VCaP (cell line): ENCODE data around the gene TTC32.

Experiments
- H3K27ac ChIP-seq: fragments of 450-650 bp; 2 replicates; pipeline ENCODE4 v1.5.1; 2017
- TF ChIP-seq, protein P1 (sequence below): fragments of 450-650 bp; conservative IDR thresholded peaks from 2 replicates; pipeline ENCODE4 v1.5.1; 2017; ENCODE audit warnings: mild to moderate bottlenecking, moderate library complexity

The TTC32 gene

DNA sequence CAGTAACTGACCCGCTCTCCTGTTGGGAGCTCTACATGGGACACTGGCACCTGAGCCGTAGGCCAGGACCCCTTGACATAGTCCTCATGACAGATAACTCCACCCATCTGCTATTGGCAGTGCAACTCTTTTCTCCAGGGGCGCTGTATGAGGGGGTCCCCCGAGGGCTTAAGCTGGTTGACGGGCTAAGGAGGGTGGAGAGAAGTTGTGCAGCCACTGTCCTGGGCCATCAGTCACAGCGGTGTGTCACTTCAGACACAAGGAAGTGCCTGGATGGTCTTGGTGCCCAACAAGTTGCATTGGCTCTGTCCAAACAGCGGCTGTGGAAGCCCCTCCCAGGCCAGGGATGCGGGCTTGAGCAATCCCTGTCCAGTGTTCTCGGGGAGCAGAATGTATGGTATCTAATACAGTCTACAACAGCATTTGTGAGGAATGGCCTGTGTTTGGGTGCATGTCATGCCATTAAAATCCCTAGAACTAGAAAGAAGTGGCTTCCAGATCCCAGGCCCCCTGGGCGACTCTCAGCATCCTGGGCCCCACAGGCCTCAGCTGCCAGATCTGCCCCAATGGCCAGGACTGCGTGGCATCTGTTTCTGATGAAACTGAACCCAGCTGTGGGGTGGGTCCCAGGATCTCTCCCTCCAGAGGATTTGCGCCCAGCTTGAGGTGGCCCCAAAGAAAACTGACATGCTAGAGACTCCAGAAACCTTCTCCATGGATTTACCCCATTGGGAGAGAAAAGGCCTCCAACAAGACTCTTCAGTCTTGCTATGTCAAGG is 23.3 kb downstream of the TTC32 start:
- TF ChIP-seq, protein P1, sequence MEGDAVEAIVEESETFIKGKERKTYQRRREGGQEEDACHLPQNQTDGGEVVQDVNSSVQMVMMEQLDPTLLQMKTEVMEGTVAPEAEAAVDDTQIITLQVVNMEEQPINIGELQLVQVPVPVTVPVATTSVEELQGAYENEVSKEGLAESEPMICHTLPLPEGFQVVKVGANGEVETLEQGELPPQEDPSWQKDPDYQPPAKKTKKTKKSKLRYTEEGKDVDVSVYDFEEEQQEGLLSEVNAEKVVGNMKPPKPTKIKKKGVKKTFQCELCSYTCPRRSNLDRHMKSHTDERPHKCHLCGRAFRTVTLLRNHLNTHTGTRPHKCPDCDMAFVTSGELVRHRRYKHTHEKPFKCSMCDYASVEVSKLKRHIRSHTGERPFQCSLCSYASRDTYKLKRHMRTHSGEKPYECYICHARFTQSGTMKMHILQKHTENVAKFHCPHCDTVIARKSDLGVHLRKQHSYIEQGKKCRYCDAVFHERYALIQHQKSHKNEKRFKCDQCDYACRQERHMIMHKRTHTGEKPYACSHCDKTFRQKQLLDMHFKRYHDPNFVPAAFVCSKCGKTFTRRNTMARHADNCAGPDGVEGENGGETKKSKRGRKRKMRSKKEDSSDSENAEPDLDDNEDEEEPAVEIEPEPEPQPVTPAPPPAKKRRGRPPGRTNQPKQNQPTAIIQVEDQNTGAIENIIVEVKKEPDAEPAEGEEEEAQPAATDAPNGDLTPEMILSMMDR = no peak
- no peak overlapping the region for H3K27ac ChIP-seq

DNA sequence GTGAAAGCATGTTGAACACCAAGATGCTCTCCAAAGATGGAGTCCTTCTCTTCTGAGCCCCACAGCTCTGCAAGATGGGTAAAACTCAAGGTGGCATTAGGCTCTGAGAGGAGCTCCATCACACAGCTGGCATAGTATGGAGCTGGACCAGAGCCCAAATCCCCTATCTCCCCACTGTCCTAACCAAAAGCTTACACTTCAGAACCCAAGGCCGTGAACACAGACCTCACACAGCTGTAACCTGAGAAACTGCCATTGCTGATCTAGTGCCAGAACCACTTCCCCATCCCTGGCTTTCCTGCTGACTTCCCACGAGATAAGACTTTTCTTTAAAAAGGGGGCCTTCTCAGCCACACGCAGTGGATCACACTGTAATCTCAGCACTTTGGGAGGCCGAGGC is 25.0 kb downstream of the TTC32 start:
- TF ChIP-seq, protein P1 = no peak
- no peak overlapping the region for H3K27ac ChIP-seq

DNA sequence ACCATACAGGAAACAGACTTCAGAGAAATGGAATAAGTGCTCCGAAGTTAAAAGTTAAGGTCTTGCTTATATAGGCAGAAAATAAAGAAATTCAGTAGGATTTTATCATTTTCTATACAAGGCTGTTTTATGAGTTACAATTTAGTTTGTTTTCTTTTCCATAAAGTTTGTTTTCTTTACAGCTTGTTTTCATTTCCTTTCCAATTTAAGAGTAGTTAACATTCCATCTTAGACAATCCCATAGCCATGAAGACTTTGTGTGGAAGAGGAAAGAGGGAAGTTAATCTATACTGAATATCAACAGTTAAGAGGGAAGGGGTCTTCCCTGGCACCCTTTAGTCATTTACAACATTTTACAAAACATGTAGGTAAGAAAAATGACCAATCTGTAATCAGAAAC is 26.5 kb downstream of the TTC32 start:
- H3K27ac ChIP-seq = peak overlapping the region; percentile 51
- TF ChIP-seq, protein P1 = no peak

DNA sequence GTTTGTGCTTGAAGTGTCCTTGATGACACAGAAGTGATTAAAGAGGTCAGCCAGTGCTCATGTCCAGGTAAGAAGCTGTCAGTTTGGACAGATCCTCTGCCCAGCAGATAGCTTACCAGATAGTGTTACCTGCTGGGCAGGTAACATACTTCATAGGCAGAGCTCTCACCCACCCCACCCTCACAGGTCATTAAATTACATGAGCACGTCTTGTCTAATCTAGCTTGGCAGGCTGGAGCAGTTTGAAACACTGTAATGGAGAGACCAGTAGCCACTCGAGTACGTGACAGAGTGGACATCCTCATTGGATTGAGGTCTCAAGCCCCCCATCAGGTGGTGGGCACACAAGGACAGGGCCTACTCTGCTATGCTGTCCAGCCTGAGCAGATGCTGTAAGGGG is 27.1 kb downstream of the TTC32 start:
- TF ChIP-seq, protein P1 = no peak
- H3K27ac ChIP-seq = peak overlapping the region; percentile 51

DNA sequence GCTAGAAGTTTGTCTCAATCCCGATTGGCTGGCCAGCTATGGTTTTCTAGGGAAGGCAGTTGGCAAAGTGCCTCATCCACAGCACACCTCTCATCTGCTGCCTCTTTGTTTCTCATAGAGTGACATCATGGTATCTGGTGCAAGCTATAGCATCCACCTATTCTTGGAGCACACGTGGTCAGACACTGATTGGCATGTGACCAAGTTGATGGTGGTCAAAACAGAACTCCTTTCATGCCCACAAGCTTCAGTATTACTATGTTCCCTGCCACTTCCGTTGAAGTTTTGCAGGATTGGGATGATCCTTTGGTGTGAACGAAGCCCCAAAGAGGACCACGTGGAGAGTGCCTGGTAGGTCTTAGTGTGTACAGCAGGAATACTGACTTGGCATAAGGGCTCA is 28.8 kb downstream of the TTC32 start:
- peak overlapping the region; percentile 15 for H3K27ac ChIP-seq
- TF ChIP-seq, protein P1 = no peak

DNA sequence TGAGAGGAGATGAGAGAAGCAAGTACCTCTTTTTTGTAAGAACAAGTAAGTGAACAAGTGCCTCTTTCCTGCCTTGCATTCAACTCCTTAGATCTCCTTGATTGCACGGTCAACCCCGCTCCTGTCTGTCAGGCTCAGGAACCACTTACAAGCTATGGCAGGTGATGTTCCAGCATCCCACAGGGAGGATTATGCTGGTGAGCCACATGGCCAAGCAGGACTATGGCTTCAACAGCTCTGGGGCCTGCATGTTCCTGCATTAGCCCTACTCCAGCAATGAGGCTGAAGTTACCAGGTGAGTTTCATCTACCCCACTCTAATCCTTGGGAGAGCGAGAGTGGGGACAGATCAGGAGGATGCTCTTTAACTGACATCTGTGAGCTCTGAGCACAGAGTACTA is 29.5 kb downstream of the TTC32 start:
- TF ChIP-seq, protein P1 = no peak
- peak overlapping the region; percentile 15; the same call in 1 of the 2 replicates for H3K27ac ChIP-seq

DNA sequence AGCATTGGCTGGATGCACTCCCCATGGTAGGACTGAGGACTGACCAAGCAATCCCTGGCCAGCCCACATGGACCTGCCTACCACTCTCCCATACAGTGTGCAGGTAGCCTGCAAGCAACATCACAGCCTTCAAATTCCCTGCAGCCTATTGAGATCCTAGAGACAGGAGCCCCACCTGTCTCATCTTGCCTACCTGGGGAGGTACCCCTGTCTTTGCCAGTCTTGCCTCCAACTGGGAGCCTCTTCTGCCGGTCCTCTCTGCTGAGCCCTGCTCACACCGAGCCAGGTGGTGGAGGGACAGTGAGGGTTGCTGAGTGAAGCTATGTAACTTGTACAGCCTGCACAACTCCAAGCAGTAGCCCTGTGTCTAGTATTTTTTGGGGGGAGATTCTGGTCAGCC is 29.9 kb downstream of the TTC32 start:
- 0 out of 2 replicates have a peak overlapping the region, but pooled peaks have one; percentile 15 for H3K27ac ChIP-seq
- TF ChIP-seq, protein P1 = no peak
